MM.1S (cell line): ENCODE results near the gene ESYT3.

Experiments
- CTCF ChIP-seq: fragments of 300-600 bp; sonication (generic); IDR thresholded peaks from 2 replicates; pipeline ENCODE4 v1.5.1; 2016; ENCODE audit warnings: antibody characterized with exemption, low read length, mixed read lengths
- EZH2 ChIP-seq: fragments of 300-600 bp; sonication (generic); optimal IDR thresholded peaks from 2 replicates; pipeline ENCODE3; 2017; ENCODE audit warnings: low read depth, mild to moderate bottlenecking, antibody characterized with exemption, low read length, mixed read lengths

GRCh38 chr3:138424323-138424722, 10.1 kb upstream of the ESYT3 start:
- no peak for TF ChIP-seq CTCF
- TF ChIP-seq EZH2 = no peak
